ENCODE results near the gene PRPH.

- TF ChIP-seq CTCF (IDR thresholded peaks at IDR 0.05), result peak; percentile 93 to 99 (median 98)
- TF ChIP-seq POLR2A (IDR thresholded peaks at IDR 0.05), result no peak
These were observed 42.0 kb downstream of the PRPH start, which contains the start of gene C1QL4 for GRCh38 chr12:49336645-49337584.

Measured in heart left ventricle (tissue), 13 donors.